Activated T-cell treated with anti-CD3 and anti-CD28 coated beads, Interleukin-2, amount 50 U/mL, for 72 hours (primary cell): ENCODE measurements around the gene SLC6A6. TPM values are rescaled to one million over a fixed set of nuclear protein-coding genes. Genes with fewer than 3 reads are reported as not detected.
A peak's percentile ranks its signal among the peaks of the same experiment; 100 is the strongest.

Experiments used
- ATAC-seq, 2 donors: fragments of 150-1000 bp; cut with Tn5 transposase; replicated peaks in 1 of 2; 2 replicates each; pipeline ENCODE4 v1.10.0; 2021; ENCODE audit warnings: moderate library complexity in 2 of 2, mild to moderate bottlenecking in 1 of 2
- DNase-seq, 2 donors: peaks; one replicate each; pipeline ENCODE4 v3.0.0; 2021 to 2022; ENCODE audit warnings: mixed read lengths in 1 of 2
- H3K27ac Mint-ChIP-seq: one replicate; pipeline ENCODE4 v1.8.0; 2022; ENCODE audit warnings: mild to moderate bottlenecking, moderate library complexity, mixed read lengths
- H3K27me3 Mint-ChIP-seq: one replicate; pipeline ENCODE4 v1.8.0; 2022; ENCODE audit warnings: low read depth, mixed read lengths
- H3K36me3 Mint-ChIP-seq, 2 donors: one replicate each; pipeline ENCODE4 v1.8.0; 2022; ENCODE audit warnings: mixed read lengths in 2 of 2, mild to moderate bottlenecking in 1 of 2; ENCODE audit not compliant: insufficient read depth in 2 of 2
- H3K4me1 Mint-ChIP-seq: one replicate; pipeline ENCODE4 v1.8.0; 2022; ENCODE audit warnings: low read depth, mixed read lengths
- H3K4me3 Mint-ChIP-seq, 2 donors: one replicate each; pipeline ENCODE4 v1.8.0; 2022; ENCODE audit warnings: mild to moderate bottlenecking in 2 of 2, mixed read lengths in 2 of 2, moderate library complexity in 2 of 2
- H3K9me3 Mint-ChIP-seq, 2 donors: one replicate each; pipeline ENCODE4 v1.8.0; 2022; ENCODE audit warnings: mixed read lengths in 2 of 2
- total RNA-seq, 2 donors: library from RNA; stranded (reverse); gene quantifications; one replicate each; pipeline ENCODE4 v1.2.3, GENCODE V29; 2022

Gene SLC6A6
- total RNA-seq = 10 to 100 TPM; 35.4 to 39.2 TPM

GRCh38 chr3:14402304-14402811 lies at the start of gene SLC6A6:
Gene SLC6A6, plus strand, starts transcription at chr3:14402606. Its CDS starts 41,029 bp downstream, at chr3:14443635.
- peak; percentile 84 to 85 for ATAC-seq
- Mint-ChIP-seq H3K9me3 (no peaks in the 10 kb centered on the region), H3K27ac (peak within 1 kb of the TSS; percentile 96), H3K36me3 (peaks cover under 1 to 3% of the 10 kb centered on the region in 2 donors), H3K27me3 (no peaks in the 10 kb centered on the region), H3K4me1 (peaks cover 49% of the 10 kb centered on the region), H3K4me3 (peak within 1 kb of the TSS; percentile 94)
- peak; percentile 94 for DNase-seq

GRCh38 chr3:14353502-14353901 lies 48.9 kb upstream of the SLC6A6 start:
- DNase-seq = no peak
- Mint-ChIP-seq H3K9me3 (no peaks in the 10 kb centered on the region), H3K4me3 (no peak overlapping the region), H3K27me3 (no peaks in the 10 kb centered on the region), H3K27ac (no peak overlapping the region), H3K36me3 (no peaks in the 10 kb centered on the region), H3K4me1 (no peaks in the 10 kb centered on the region)
- no peak for ATAC-seq

GRCh38 chr3:14357463-14357862 lies 44.9 kb upstream of the SLC6A6 start:
- no peak overlapping the region for H3K27ac Mint-ChIP-seq
- no peaks in the 10 kb centered on the region for H3K9me3 Mint-ChIP-seq
- H3K4me3 Mint-ChIP-seq = no peak overlapping the region
- no peaks in the 10 kb centered on the region for H3K27me3 Mint-ChIP-seq
- ATAC-seq (no peak), DNase-seq (no peak)
- no peaks in the 10 kb centered on the region for H3K4me1 Mint-ChIP-seq
- H3K36me3 Mint-ChIP-seq = no peaks in the 10 kb centered on the region

- H3K27me3 Mint-ChIP-seq = no peaks in the 10 kb centered on the region
These were observed 43.8 kb upstream of the SLC6A6 start for GRCh38 chr3:14358426-14359211.

GRCh38 chr3:14359348-14359747 lies 43.1 kb upstream of the SLC6A6 start:
- H3K27me3 Mint-ChIP-seq = no peaks in the 10 kb centered on the region
- no peaks in the 10 kb centered on the region for H3K36me3 Mint-ChIP-seq
- DNase-seq = no peak
- no peaks in the 10 kb centered on the region for H3K4me1 Mint-ChIP-seq
- no peak overlapping the region for H3K4me3 Mint-ChIP-seq
- no peak for ATAC-seq
- no peak overlapping the region for H3K27ac Mint-ChIP-seq
- no peaks in the 10 kb centered on the region for H3K9me3 Mint-ChIP-seq

More at GRCh38 chr3:14358426-14359211, 43.8 kb upstream of the SLC6A6 start:
- H3K27ac Mint-ChIP-seq = no peak overlapping the region
- H3K4me1 Mint-ChIP-seq = no peaks in the 10 kb centered on the region
- DNase-seq = no peak
- no peaks in the 10 kb centered on the region for H3K36me3 Mint-ChIP-seq
- no peaks in the 10 kb centered on the region for H3K9me3 Mint-ChIP-seq
- no peak overlapping the region for H3K4me3 Mint-ChIP-seq
- no peak for ATAC-seq

GRCh38 chr3:14360123-14360881 lies 42.1 kb upstream of the SLC6A6 start:
- ATAC-seq (no peak), DNase-seq (no peak)
- H3K4me3 Mint-ChIP-seq = no peak overlapping the region
- H3K27ac Mint-ChIP-seq = no peak overlapping the region
- no peaks in the 10 kb centered on the region for H3K36me3 Mint-ChIP-seq
- no peaks in the 10 kb centered on the region for H3K9me3 Mint-ChIP-seq
- H3K4me1 Mint-ChIP-seq = no peaks in the 10 kb centered on the region
- no peaks in the 10 kb centered on the region for H3K27me3 Mint-ChIP-seq

GRCh38 chr3:14361068-14361677 lies 41.2 kb upstream of the SLC6A6 start:
- H3K4me3 Mint-ChIP-seq = no peak overlapping the region
- H3K27me3 Mint-ChIP-seq = no peaks in the 10 kb centered on the region
- H3K36me3 Mint-ChIP-seq = no peaks in the 10 kb centered on the region
- ATAC-seq (no peak), DNase-seq (no peak)
- no peaks in the 10 kb centered on the region for H3K4me1 Mint-ChIP-seq
- no peaks in the 10 kb centered on the region for H3K9me3 Mint-ChIP-seq
- no peak overlapping the region for H3K27ac Mint-ChIP-seq

- DNase-seq = no peak
- no peaks in the 10 kb centered on the region for H3K9me3 Mint-ChIP-seq
- no peak overlapping the region for H3K27ac Mint-ChIP-seq
- no peak for ATAC-seq
- H3K4me1 Mint-ChIP-seq = no peaks in the 10 kb centered on the region
- no peak overlapping the region for H3K4me3 Mint-ChIP-seq
- no peaks in the 10 kb centered on the region for H3K27me3 Mint-ChIP-seq
- no peaks in the 10 kb centered on the region for H3K36me3 Mint-ChIP-seq
These were observed 39.5 kb upstream of the SLC6A6 start for GRCh38 chr3:14362890-14363289.

GRCh38 chr3:14363379-14363778 lies 39.0 kb upstream of the SLC6A6 start:
- no peaks in the 10 kb centered on the region for H3K9me3 Mint-ChIP-seq
- DNase-seq (no peak), ATAC-seq (no peak)
- H3K4me3 Mint-ChIP-seq = no peak overlapping the region
- H3K4me1 Mint-ChIP-seq = no peaks in the 10 kb centered on the region
- H3K36me3 Mint-ChIP-seq = no peaks in the 10 kb centered on the region
- no peaks in the 10 kb centered on the region for H3K27me3 Mint-ChIP-seq
- no peak overlapping the region for H3K27ac Mint-ChIP-seq

- Mint-ChIP-seq H3K36me3 (no peaks in the 10 kb centered on the region), H3K9me3 (no peaks in the 10 kb centered on the region), H3K4me3 (no peak overlapping the region), H3K27me3 (no peaks in the 10 kb centered on the region), H3K27ac (no peak overlapping the region), H3K4me1 (no peaks in the 10 kb centered on the region)
- DNase-seq (no peak), ATAC-seq (no peak)
These were observed 38.4 kb upstream of the SLC6A6 start for GRCh38 chr3:14363991-14364390.

GRCh38 chr3:14364580-14365292 lies 37.7 kb upstream of the SLC6A6 start:
- ATAC-seq (no peak), DNase-seq (no peak)
- Mint-ChIP-seq H3K4me3 (no peak overlapping the region), H3K4me1 (no peaks in the 10 kb centered on the region), H3K9me3 (no peaks in the 10 kb centered on the region), H3K27me3 (no peaks in the 10 kb centered on the region), H3K27ac (no peak overlapping the region), H3K36me3 (no peaks in the 10 kb centered on the region)

GRCh38 chr3:14366248-14366647 lies 36.2 kb upstream of the SLC6A6 start:
- no peaks in the 10 kb centered on the region for H3K4me1 Mint-ChIP-seq
- no peaks in the 10 kb centered on the region for H3K36me3 Mint-ChIP-seq
- DNase-seq = no peak
- H3K27me3 Mint-ChIP-seq = no peaks in the 10 kb centered on the region
- H3K27ac Mint-ChIP-seq = no peak overlapping the region
- no peak overlapping the region for H3K4me3 Mint-ChIP-seq
- H3K9me3 Mint-ChIP-seq = no peaks in the 10 kb centered on the region
- ATAC-seq = no peak
